ENCODE data around the gene PCSK6.

Gene PCSK6

DNA sequence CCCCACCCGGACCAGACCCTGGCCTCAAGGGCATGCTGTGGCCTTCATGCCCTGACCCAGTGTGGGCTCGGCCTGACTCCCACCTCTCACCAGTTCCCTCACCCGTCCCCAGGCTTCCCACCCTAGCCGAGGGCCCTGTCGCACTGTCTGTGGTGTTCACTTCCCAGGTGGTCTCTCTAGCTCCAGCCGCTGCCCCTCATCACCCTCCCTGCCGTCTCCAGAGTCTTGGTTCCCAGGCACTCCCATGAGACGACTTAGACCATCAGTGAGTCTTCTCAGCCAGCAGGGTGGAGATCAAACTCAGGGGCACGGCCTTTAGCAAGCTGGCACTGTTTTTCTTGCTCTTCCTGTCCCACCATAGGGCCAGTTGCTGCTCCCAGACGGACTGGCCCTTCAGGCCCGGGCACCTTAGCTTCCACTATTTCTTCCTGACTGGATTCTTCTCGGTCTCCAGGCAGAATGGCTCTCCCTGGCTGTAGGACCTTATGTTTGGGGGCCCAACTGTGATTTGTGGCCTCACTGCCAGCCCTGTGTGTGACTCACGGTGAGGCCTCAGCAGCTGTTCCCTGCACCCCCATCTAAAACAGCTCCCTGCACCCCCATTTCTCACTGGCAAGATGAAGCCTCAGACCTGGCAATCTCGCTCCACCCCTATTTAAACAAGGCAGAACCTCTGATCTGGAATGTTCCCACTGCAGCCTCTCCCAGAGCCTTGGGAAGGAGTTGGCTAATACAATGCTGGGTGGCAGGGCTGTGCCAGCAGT is 9.4 kb upstream of the PCSK6 start:
- DNase-seq (ENCODE audit: low spot score), result no peak

- no peak for DNase-seq (ENCODE audit: low spot score)
Observed at GRCh38 chr15:101498076-101498716, 8.7 kb upstream of the PCSK6 start.

DNA sequence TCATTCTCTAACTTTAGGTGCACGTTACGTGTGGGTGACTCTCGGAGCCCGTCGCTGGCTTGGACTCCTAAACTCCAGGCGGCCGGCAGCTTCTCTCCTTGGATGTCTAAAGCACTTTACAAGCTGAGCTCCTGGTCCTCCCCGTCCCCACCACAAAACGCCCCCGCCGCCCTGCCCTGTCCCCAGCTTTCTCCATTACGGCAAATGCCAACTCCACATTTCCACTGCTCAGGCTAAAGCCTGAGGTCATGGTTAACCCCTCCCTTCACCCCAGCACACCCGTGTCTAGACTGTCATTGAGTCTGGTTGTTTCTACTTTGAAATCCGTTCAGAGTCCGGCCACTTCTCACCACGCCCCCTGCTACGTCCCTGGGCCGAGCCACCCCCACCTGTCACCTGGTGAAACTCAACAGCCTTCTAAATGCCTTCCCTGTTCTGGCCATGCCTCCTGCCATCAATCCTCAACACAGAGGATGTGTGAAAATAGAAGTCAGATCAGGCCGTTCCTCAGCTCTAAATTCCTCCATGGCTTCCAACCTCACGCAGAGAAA is 8.1 kb upstream of the PCSK6 start:
- no peak for DNase-seq (ENCODE audit: low spot score)

DNA sequence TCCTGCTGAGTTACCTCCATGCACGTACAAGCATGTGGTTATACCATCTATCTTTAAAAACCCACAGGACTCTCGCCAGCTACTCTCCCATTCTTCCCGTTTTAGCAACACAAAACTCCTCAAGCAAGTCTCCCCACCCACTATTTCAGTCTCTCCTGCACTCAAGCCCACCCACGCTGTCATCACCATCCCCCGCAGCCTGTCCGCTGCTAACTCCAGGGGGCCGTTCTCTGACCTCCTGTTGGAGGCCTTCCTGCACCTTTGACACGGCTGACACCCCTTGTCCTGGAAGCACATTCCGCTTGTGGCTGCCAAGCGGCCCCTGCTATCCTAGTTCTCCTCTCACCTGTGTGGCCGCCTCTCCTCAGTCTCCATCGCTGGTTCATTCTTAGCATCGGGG is 7.5 kb upstream of the PCSK6 start:
- no peak for DNase-seq (ENCODE audit: low spot score)

DNA sequence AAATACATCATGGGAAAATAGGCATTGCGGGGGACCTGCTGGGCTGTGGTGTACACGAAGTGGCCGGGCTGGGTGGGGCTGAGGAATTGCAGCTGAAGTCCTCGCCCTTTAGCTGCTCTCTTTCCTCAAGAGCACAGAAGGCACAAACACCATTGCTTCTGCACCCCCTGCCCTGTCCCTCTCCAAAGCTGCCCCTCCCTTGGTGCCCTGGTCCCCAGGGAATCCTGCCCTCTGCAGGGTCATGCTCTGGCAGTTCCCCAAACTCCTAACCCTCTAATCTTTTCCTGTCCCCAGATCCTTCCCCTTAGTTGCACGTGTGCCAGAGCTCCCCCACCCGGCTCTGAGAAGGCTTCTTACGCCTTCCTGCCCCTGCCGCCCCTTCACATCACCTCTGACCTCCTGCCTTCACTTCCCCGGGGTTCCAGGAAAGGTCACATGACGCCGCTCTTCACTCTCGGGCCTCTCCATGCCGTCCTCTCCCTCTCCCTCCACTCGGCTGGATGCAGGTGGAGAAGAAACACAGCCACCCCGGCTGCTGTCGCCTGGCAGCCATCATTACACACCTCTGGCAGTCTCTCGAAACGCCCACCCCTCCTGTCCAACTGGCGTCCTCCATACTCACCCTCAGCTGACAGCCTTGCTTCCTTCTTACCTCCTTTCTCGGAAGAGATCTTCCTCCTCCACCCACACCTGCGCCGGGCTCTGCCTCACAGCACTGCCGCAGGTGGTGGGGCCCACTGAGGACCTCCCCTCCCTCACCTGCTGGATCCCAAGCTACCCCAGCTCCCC is 6.9 kb upstream of the PCSK6 start:
- DNase-seq (ENCODE audit: low spot score), result no peak

- no peak for DNase-seq (ENCODE audit: low spot score)
Observed at GRCh38 chr15:101495334-101496197, 6.1 kb upstream of the PCSK6 start.

DNA sequence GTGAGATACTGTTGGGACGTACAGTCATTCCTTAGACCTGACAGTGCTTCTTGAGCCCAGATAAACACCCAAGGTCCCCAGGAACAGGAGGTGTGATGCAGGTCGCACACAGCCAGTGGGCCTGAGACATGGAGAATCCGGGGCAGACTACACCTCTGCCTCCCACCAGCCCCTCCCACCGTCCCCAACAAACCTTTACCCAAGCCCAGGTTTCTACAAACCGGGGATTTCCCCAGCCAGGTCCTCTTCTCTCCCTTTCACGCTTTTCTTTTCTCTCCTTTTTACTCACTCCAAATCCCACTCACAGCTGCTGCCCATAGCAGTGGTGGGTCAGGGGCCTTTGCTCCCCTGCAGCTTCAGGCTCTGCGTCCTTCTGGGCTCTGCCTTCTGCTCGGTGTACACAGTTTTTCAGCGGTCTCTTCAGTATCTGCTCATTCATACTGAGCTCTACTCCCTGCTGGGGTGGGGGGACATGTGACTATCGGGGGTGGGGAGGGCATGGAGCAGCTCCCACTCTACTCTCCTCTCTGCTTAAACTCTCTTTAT is 4.8 kb upstream of the PCSK6 start:
- no peak for DNase-seq (ENCODE audit: low spot score)

- DNase-seq (ENCODE audit: low spot score), result no peak
Observed at GRCh38 chr15:101492766-101493692, 3.5 kb upstream of the PCSK6 start.

DNA sequence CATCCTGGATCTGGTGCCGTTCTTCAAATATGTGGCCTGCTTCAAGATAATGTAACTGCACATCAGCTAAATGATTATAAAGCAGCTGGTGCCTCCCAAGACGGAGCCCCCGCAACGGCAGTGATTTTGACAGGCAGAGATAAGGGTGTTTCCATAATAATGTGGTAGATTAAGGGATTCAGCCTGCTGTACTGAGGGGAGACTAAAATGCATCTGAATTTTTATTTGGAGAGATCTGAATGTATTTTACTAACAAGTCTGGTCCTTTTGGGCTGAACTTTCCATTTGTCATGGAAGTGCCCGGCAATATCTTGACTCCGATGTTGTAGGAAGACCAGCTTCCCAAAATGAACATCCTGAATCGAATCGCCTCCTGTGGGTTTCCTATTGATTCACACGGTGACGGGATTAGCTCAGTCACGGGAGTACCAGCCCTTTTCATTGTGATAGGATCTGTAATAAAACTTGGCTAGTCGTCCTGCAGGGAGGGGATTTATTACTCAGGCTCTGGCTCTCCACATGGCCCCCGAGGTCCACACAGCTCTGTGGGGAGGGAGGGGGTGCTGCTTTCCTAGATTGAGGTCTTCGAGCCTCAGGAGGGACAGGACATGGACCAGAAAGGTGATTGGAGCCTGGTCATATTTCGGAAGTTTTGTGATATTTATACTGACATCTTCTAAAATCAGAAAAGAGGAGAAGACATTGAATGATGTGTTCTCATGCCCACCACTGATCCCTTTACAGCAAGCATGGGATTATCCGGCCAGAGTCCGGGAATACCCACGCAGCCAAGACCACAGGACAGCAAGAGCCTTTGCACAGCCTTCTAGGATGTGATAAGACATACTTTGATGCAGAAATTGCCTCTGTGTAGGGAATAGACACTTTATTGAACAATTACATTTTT is 2.5 kb upstream of the PCSK6 start:
- DNase-seq (ENCODE audit: low spot score), result no peak

DNA sequence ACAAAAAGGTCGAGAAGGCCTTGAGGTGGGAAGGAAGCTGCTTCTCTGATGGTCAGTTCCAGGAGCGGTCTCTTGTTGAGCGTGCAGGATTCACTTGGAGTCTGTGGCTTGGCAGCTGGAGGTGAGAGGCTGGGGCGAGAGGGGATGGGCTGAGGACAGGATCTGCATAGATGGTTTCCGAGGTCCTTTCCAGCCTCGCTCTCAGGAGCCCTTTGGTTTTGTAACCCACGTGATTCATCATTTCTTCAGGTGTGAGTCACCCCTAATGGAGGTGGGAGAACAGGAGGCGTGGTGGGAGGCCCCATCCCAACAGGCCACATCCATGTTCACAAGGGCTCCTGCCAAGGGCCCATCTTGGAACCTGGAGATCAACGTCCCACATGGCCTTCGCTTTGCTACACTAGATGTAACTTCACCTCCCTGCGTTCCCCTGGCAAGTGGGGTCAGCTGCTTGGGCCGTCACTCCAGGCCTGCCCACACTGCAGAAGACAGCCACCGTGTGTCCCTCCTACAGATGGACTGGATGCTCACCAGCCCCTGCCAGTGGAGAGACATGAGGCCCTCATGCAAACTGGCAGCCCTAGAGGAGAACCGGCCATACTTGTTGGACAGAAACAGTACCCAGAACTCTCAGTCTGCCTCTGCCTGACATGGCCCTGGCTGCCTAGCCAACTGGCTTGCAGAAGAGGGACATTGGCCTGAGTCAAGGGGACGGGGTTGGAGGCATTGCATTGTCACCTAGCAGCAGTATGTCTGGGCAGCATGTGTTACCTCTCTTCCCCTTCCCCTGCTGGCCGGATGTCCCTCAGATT is 1.6 kb upstream of the PCSK6 start:
- peak; percentile 57 for DNase-seq (ENCODE audit: low spot score)

- DNase-seq (ENCODE audit: low spot score), result no peak
Observed at GRCh38 chr15:101490408-101490891, 943 bp upstream of the PCSK6 start.

DNA sequence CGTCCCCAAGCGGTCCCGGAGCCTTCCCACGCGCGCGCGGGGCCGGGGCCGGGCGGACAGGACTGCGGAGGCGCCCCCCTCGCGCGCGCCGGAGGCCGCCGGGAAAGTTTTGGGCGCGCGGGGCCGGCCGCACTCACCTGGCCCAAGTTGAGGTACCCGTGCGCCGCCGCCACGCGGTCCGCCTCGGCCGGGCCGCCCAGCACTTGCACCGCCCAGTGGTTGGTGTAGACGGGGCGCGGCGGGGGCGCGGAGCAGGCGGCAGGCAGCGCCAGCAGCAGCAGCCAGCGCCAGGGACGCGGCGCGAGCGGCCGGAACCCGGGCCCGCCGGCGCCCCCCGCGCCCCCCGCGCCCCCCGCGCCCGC is 289 bp downstream of the PCSK6 start:
- peak; percentile 64 for DNase-seq (ENCODE audit: low spot score)

- no peak for DNase-seq (ENCODE audit: low spot score)
Observed at GRCh38 chr15:101488300-101489164, 975 bp downstream of the PCSK6 start.

DNA sequence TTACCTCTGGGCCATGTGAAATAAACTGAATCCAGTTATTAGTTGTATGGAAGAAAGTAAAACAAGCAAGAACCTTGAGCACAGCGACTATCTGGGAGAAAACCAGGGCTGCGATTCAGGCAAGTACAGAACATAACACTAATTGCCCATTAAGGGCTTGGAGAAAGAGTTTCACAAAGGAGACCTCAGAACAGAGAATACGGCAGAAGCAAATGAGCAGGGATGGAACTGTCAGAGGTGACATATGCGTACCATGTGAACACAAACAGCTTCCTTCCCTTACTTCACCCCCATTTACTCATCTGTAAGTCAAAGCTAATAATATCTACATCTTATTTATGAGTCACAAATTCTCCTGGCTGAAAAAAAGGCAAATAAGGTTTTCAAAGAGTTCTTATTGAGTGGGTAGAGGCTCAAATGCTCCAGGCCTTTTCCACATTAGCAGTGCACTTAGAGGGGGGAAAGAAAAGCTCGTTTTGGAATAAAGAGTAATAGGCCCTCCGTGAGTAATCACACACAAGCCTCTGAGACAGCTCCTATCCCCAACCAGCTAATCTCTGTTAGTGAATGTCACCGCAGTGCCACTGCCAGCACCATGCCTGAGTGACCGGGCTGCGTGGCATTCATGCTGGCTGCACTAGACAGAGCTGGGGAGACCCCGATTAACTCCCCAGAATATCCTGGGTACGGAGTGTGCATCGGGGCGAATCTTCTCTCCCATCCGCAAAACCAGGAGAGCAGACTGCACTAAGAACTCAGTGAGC is 2.6 kb downstream of the PCSK6 start:
- DNase-seq (ENCODE audit: low spot score), result no peak

GRCh38 chr15:101483462-101483861 is 6.0 kb downstream of the PCSK6 start:
- no peak for DNase-seq (ENCODE audit: low spot score)

DNA sequence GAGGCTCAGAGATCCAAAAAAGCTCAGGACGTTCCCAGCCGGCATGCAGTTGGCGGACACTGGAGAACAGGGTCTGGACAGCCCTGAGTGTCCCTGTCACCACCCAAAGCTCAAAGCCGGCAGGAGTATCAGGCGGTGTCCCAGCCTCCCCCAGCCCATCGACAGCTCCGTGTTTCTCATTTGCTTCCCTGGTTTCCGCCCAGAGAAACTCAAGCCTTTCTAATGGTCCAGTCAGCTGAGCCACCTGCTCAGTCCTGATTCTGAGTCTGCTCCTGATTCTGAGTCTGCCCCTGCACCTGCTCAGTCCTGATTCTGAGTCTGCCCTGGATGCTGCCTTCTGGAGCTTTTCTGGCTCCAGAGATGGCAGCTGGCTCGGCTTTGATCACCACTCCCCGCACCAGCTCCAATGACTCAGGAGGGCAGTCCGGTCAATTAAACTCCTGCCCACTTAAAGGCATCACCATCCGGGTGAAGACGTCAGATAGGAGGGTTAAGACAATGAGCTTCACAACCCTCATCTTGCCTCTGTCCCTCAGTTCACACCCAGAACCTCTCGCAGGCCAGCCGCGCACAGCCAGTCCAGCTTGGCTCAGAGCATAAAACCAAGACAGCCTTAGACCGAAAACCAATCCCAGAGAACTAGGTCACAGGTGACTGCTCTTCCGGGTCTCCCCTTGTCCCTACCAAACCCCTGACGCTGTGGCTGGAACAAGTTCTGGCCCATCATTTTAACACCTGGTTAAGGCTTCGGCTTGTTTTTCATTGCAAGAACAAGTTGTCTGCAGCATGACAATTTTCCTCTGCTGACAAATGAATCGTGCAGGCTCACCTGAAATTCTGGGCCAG is 6.8 kb downstream of the PCSK6 start:
- DNase-seq (ENCODE audit: low spot score), result peak; percentile 58

All from SW480 (cell line).